NCI-H2029 treated with DMSO at 0.1 percent for 48 hours (cell line): ENCODE data around the gene PAPPA2.
"Not testable (repeated sequence)": the region's sequence is repeated elsewhere in the genome, so short reads cannot be mapped to it uniquely, and the experiment has no call there.

Experiments used
- DNase-seq: peaks from one replicate; lab custom pipeline; 2025; lab: John Stamatoyannopoulos, UW

The PAPPA2 gene

DNA sequence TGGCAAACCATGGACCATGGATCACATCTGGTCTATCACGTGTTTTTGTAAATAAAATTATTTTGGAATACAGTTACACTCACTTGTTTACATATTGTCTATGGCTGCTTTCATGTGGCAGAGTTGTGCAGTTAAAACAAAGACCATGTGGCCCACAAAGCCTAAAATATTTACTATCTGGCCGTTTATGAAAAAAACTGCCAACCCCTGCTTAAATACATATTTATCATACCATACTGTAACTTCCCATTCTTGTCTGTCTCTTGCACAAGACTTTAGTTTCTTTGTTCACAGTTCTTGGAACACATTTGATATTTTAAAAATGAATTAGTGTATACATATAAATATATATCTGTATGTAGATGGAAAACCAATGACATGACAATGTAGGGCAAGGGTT is 141.5 kb downstream of the PAPPA2 start:
- no peak for DNase-seq

DNA sequence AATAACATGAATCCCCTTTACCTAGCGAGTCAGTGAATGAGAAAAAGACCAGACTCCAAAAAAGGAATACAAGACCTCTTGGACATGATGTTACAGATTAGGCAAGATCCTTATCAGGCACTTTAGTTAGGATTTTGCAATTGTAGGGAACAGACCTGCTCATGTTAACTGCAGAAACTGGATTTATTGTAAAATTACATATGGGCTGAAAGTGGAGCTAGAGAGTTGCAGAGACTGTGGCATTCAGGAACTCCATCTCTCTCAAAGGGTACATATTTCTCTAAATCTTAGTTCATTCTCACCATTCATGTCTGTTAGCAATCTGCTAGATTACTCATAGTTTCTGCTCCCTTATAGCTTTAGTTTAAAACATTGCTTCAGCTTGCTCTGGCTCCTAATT is 142.2 kb downstream of the PAPPA2 start:
- no peak for DNase-seq

DNA sequence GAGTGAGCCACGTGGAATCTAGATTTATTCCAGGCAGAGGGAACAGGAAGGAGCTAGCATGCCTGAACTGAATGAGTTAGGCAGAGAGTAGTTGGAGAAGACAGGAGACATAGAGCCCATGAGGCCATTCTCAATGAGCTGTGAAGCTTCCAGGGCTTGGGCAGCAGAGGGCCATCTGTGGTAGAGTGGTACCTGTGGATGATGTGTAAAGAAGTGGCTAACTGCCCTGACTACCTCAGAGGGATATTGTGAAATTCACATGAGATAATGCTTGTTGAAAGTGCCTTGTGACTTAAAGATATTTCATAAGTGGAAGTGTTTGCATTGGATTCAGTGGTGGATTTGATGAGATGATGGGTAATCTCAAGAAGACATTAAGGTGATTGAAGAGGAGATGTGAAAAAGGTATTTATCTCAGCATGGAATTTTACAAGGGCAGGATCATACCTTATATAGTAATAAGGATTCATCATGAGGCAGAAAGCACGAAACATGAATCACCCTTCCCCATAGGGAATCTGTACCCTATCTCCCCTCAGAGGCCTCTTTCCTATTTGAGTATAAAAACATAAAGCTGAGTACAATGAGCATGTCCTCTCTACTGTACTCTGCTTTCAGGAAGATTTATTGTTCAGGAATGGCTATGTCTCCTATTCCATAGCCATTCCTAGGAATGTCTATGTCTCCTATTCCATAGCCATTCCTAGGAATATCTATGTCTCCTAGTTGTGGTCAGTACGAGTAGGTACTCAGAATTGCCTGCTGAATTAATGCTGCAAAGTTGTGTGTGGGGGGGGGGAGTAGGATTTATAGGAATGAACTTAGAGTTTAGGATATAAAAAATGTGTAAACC is 146.8 kb downstream of the PAPPA2 start:
- DNase-seq = no peak

DNA sequence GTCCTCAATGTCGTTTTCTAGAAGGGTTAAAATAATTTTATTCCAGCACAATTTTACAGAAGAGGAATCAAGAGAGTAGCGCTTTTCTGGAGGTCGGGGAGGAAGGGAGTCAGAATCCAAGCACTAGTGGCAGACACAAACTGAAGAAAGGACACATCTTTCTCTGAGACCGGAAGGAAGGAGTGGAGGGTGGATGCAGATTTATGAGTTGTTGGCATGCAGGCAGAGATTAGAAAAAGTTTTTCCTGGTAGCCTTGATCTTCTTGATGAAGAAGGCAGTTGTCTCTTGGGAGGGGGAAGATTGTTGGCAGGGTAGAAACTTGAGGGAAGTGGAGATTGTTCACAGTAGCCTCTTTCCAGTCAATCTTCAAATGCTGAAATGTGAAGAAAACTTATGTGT is 149.8 kb downstream of the PAPPA2 start:
- no peak for DNase-seq

DNA sequence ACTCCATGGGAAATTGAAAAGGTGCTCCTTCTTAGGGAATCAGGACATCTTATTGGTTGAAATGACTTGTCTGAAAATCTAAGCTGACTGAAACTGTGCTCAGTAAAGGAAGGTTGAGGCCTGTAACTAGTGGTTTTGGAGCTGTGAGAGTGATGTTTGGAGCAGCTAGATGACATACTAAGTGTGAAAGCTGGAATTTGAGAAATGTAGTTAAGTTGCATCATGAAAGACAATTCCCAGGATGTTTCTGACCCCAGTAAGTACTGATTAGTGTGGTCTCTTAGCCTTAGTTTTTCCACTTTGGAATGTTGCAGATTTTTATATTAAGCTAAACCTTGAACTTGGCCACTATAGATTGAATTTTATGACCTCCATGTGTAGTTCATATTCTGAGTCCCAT is 154.9 kb downstream of the PAPPA2 start:
- DNase-seq = no peak

DNA sequence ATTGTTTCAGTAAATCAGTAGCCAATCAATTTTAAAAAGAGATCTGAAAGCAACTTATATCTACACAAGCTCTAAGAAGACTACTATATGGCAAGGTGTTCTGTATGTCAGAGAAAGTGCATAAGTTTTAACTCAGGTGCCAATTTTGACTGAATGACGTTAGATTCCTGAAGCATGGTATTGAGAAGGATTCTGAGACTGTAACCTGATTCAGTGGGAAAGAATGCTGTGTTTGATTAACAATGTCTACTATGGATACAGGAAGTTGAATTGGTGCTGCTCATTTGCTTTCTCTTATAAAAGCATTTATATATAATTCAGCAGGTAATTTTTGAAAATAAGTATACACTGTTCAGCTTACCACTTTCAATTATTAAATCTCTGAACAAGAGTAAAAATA is 156.3 kb downstream of the PAPPA2 start:
- DNase-seq = no peak

DNA sequence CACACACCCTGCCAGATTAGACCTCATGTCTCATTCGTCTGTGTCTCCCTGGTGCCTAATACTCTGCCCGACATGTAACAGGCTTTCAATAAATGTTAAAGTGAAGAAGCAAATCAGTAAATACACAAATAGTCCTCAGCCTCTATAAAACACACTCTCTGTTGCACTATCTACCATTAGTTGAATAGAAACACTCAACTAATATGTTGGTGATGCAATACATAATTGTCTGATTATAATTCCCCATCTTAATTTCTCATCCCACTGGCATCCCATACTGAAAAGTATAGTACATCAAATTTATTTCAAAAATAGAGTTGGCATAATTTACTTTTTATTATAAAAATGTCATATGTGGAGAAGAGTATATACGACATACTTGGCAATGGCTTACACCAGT is 162.4 kb downstream of the PAPPA2 start:
- no peak for DNase-seq

DNA sequence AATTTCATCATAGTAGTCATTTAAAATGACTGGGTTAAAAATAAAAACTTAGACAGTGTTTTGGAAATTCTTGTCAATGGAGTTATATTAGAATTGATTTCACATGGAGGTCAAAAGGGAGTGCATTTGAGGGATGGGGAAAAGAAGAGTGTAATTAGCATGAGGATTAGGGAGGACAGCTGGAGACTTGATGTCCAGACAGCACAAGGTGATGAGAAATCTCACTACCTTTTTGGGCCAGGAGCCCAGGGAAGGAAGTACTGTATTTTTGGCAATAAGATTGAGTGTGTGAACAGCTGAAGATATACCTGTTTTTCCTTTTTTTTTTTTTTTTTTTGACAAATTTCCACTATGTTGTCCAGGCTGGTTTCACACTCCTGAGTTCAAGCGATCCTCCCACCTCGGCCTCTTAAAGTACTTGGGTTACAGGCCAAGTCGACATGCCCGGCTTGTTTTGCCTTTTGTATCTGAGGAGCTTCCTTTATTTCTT is 163.6 kb downstream of the PAPPA2 start:
- DNase-seq = no peak

DNA sequence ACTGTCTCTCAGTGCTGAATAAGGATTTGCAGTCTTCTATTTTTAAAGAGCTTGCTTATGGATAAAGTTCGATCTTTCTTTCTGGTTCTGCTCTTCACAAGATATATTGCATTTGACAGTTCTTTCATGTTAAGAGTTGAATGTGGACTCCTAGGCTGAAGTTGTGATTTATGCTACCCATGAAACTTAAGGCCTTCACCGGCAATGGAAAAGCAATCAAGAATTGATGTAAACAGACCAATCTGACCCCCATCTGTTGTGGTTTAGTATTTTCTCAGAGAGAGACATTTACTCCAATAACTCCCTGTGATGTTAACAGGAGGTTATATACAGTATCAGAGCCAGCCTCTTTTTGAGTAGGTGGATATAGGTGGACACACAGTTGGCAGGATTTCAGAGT is 165.8 kb downstream of the PAPPA2 start:
- DNase-seq = no peak

DNA sequence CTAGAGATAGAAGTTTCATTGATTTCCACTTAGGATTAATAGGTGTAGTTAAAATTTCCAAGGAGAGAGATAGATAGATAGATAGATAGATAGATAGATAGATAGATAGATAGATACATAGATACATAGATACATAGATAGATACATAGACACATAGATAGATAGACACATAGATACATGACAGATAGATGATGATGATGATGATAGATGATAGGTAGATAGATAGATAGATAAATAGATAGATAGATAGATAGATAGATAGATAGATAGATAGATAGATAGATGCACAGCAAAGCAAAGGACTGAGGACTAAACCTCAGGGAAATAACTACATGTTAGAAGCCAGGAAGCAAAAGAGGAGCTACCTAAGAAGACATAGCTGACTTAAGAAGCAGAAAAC is 171.8 kb downstream of the PAPPA2 start:
- not testable (repeated sequence) for DNase-seq

DNA sequence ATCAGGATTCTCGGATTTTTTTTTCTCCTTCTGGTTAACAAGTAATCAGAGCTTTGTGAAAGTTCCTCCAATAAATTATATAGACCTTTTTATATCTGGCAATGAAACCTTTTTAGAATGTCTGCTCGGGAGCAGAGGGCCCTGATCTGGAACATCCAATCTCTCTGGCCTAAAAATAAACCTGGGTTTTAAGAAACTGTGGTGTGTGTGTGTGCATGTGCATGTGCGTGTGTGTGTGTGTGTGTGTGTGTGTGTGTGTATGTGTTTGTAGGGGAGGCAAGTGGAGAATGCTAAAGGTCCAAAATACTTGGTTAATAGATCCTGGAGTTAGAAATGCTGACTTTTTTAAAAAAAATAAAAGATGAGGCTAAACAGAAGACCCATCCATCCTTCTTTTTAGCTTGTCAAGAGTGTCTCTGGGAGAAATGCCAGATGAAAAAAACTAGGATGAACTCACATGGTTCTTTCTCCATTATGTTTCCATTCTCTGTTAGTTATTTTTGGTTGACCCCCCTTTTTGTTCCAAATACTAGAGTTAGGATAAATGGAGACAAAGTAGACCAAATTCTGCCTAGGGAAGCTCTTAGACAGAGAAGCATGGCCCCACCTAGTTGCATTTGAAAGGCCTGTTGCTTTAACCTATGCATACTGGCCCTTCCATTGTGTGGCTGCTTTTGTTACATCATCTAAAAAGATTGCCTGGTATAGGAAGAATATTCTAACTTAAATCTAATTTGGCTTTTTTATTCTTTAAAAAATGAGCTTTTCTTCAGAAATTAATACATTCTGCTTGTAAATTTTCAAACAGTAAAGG is 175.9 kb downstream of the PAPPA2 start:
- no peak for DNase-seq

DNA sequence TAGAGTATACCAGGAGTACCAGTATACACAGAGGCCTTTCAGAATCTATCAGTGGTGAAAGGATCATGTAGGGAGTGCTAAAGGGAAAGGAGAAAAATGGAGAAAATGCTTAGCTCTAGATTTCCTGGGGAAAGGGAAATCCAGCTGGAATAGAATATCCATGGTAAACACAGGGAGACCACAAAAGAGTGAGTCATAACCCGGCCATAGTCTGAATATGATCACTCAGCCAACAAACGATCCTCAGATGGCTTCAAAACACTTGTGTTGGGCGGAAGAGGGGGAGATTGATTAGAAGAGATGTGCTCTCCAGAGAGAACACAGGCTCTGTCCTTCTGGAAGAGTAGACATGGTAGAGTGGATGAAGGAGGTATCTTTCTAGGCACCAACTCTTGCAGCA is 180.6 kb downstream of the PAPPA2 start:
- DNase-seq = peak; percentile 4

DNA sequence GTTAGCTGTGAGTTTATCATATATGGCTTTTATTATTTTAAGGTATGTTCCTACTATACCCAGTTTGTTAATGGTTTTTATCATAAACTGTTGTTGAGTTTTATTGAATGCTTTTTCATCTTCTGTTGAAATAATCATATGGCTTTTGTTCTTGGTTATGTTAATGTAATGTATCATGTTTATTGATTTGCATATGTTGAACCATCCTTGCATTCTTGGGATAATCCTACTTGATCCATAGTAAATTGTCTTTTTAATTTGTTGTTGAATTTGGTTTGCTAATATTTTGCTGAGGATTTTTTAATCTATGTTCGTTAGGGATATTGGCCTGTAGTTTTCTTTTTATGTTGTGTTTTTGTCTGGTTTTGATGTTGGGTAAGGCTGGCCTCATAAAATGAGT is 185.6 kb downstream of the PAPPA2 start:
- no peak for DNase-seq

DNA sequence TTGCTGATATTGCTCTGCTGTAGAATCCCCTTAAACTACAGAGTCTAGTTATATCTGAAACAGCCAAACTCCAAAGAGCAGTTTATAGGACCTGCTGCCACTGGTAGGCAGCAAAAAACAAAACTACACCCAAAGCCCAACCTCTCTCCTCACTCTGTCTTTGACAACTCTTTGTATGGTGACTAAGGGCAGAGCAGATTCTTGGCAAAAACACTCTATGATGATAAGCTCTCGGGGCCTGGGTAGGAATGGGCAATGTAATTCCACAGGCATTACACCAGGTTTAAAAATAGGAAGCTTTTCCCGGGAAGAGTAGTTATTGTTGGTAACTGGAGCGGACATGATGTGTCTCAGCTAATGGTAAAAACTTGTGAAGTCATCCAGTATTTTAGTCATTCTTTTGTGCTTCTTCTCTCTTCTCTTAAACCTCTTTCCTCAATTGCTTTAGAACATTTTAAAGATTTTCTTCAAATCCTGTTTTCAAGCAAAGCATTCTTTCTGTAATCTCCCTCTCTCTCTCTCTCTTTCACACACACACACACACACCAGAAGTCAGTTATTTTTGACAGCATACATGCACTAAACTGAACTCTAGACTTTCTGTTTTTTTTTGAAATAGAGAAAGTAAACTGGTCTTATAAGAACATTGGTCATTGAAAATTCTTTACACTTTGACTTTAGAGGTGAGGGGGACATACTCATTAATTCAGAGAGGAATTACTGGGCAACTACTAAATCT is 193.5 kb downstream of the PAPPA2 start:
- no peak for DNase-seq

DNA sequence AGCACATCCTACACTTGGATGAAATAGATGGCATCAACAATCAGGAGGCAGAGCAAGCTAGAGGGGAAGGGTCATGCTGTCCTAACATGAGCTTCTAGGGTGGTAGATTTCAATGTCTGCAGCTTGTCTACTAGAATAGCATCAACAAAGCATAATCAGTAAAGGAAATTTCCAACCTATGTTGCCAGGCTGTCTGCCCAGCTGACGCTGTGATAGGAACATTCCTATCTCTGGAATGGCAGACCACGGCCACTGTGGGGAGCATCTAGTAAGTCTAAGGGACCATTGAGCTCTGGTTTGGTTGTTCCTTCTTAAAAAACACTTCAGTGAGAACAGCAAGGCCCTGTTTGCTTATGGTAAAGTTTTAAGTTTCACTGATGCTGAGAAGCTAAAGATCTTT is 206.8 kb downstream of the PAPPA2 start:
- no peak for DNase-seq

DNA sequence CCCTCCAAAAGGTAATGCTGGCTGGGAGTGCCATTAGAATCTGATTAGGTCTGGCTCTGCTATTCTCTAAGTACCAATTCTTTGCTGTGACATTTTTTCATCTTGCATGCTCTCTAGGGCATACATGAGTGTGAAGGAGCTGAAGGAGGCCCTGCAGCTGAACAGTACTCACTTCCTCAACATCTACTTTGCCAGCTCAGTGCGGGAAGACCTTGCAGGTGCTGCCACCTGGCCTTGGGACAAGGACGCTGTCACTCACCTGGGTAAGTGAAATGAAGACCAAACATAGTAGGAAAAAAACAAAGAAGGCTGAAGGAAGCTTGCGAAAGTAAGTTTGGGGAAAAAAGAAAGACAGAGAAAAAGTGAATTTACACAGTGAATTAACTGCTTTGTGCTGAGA is 207.9 kb downstream of the PAPPA2 start:
- DNase-seq = no peak

DNA sequence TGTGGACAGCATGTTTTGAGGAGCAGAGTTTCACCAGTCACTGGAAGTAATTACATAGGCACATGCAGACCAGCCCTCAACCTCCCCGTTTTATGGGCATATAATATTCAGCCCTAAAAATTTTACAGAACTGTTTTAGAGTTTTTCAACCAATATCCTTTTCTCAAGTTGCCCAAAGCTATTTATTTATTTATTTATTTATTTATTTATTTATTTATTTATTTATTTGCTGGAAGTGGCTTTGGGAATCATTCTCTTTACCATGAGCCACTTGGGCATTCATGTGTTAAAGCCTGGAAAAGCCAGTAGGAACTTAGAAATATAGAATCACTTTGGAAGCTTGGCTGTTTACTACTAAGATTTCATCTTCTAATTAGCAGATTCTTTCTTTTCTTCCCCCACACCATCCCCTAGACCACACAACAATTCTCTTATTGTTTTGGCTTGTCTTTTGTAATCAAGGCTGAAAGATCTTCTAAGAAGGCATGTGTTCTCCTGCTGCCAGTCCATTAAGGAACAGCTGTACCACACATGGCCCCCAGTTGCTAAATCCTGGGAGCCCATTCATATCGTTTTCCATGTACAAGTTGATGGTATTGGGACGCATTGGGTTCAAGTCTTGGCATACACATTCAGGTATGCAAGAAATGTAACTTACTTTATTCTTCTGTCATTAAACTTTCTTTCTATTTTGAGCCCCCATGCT is 220.0 kb downstream of the PAPPA2 start:
- no peak for DNase-seq

DNA sequence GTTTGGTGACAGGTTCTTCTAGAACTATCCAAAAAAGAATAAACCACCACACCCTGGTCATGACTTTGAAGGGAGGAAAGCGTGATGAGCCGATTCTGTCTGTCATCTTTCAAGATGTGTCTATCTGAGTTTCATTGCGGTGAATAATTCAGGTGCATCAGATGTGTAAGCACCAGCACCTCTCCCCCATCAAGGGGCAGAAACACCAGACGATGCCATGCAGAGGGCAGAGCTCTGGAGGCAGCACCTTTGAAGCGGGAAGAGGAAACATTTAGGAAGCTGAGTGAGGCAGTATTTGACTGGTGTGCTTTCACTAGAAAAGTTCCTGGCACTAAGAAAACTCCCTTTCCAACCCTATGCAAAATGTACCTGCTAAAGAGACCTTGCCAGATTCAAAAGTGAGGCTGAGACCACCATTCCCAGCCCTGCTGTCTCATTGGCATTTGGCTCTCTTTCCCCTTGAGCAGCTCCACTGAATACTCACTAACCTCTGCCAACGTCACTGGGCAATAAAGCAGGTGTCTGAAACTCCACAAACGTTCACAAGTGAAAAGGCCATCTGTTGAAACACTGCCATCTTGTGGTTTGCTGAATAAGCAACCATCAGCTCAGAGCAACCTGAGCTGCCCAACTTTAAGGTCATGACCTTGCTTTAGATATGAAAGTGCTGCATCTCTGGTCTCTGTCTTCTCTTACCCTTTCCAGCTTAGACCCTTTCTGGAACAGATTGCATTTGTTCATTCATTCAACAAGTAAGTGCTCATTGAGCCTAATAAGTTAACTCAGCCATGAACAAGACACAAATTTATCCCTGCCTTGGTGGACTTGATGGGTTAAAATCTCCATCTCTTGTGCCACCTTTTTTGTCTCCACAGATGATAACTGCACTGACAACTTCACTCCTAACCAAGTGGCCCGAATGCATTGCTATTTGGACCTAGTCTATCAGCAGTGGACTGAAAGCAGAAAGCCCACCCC is 228.6 kb downstream of the PAPPA2 start:
- DNase-seq = peak; percentile 41

DNA sequence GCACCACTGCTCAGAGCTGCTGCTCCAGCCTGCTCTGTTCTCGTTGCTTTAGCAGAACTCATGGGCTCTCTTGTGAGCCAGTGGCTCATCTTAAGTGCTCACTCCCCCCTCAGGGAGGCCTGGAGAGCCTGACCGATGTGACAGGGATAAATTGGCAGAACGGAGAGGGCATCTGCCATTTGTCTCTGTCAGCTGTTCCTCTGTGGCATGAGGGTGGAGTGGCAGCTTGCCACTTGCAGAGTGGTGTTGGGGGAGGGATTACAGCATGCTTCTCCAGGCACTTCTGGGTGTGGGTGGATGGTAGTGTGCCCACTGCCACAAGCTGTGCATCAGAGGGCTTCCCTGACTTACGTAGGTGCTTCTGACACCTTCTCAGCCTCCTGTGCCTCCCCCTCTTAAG is 229.5 kb downstream of the PAPPA2 start:
- no peak for DNase-seq

DNA sequence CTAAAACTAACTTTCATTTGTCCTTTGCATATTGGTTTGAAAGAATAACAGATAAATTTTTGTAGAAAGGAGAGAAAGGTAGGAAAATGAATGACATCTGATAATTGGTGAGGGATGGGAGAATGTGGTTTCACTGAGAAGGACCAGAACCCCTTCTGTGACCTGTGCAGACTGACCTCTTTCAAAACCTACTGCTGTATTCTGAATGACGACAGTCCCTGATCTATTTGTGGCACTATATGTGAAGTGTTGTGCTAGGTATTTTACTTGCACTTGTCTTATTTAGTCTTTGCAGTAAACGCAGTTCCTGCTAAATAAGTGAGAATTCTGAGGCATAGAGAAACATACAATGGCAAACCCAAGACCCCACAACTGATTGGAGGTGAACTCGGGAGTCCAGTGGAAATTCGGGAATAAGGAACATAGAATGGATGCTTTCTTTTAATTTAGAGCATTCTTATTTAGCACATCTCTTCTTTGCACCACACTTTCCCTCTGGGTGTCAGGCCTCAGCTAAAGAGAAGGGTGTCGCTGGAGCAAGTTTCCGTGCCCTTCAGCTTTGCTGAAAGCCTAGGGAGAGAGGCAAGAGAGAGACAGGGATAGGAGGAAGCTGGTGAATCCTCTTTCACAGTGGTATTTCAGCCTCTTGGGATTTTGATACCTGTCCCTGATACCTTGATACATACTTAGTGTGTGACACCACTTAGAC is 230.2 kb downstream of the PAPPA2 start:
- DNase-seq = no peak
